GM06990 (cell line): Measurements from ENCODE around the gene PCYT1B.
"Not testable (repeated sequence)": the region's sequence is repeated elsewhere in the genome, so short reads cannot be mapped to it uniquely, and the experiment has no call there.

Source experiments
- DNase-seq: peaks from one replicate; pipeline ENCODE4 v3.0.0-alpha.2; 2011; ENCODE audit not compliant: insufficient read length; ENCODE audit errors: extremely low read depth
- H3K27me3 ChIP-seq: replicated peaks from 2 replicates; pipeline ENCODE4 v1.6.0; 2011; ENCODE audit warnings: low read length; ENCODE audit not compliant: control insufficient read depth, insufficient read depth
- H3K36me3 ChIP-seq: 2 replicates; pipeline ENCODE4 v1.5.1; 2011; ENCODE audit warnings: low read length; ENCODE audit not compliant: control insufficient read depth, insufficient read depth
- H3K4me3 ChIP-seq: replicated peaks from 2 replicates; pipeline ENCODE4 v1.5.1; 2011; ENCODE audit warnings: low read depth, mild to moderate bottlenecking, control low read depth, low read length
- TF ChIP-seq, protein P1 (sequence below): IDR thresholded peaks from 2 replicates; pipeline ENCODE4 v1.5.1; 2011; ENCODE audit warnings: low read length, control low read depth, mild to moderate bottlenecking, inconsistent platforms; ENCODE audit not compliant: insufficient read depth, poor library complexity, severe bottlenecking

Gene PCYT1B

DNA sequence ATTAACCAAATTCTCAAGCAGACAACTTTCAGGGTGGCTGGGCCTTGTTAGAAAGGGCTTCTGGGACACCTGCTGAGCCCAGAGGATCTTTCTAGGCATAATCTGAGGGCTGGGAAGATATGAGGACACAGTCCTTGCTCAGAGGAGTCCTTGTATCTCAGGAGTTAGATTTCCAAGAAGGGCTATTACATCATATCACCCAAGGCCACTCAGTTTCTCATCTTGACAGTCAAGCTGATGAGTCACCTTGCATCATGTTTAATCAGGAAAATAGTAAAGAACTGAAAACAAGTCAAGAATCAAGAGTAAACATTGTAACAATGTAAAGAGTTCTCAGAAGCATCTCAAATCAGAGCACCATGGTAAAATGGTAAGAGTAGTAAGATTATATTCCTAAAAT lies 4.0 kb downstream of the PCYT1B start:
- H3K36me3 ChIP-seq: no peaks in the 10 kb centered on the region
- H3K4me3 ChIP-seq: no peak overlapping the region
- TF ChIP-seq, protein P1, sequence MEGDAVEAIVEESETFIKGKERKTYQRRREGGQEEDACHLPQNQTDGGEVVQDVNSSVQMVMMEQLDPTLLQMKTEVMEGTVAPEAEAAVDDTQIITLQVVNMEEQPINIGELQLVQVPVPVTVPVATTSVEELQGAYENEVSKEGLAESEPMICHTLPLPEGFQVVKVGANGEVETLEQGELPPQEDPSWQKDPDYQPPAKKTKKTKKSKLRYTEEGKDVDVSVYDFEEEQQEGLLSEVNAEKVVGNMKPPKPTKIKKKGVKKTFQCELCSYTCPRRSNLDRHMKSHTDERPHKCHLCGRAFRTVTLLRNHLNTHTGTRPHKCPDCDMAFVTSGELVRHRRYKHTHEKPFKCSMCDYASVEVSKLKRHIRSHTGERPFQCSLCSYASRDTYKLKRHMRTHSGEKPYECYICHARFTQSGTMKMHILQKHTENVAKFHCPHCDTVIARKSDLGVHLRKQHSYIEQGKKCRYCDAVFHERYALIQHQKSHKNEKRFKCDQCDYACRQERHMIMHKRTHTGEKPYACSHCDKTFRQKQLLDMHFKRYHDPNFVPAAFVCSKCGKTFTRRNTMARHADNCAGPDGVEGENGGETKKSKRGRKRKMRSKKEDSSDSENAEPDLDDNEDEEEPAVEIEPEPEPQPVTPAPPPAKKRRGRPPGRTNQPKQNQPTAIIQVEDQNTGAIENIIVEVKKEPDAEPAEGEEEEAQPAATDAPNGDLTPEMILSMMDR: no peak
- DNase-seq: no peak
- peaks cover 1% of the 10 kb centered on the region; the same call in 1 of the 2 replicates for H3K27me3 ChIP-seq

DNA sequence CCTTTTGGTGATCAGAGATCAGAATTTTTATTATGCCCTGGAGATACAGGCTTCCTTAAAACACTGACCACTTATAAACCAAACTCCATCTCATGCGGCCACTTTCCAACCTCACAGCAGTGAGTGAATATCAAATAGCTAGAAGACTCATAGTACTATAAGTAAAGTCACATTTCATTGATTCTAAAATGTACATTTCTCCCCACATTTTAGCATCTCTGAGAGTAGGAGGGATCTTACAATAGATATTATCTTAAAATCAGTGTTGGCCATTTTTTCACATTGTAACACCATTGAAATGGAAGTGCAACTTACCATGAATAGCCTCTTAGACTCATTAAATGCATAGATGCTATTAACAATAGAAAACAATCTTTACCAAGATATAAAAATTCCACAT lies 17.4 kb downstream of the PCYT1B start:
- no peak for DNase-seq
- Histone ChIP-seq H3K4me3 (no peak overlapping the region), H3K27me3 (no peaks in the 10 kb centered on the region), H3K36me3 (no peaks in the 10 kb centered on the region)
- TF ChIP-seq, protein P1: no peak

DNA sequence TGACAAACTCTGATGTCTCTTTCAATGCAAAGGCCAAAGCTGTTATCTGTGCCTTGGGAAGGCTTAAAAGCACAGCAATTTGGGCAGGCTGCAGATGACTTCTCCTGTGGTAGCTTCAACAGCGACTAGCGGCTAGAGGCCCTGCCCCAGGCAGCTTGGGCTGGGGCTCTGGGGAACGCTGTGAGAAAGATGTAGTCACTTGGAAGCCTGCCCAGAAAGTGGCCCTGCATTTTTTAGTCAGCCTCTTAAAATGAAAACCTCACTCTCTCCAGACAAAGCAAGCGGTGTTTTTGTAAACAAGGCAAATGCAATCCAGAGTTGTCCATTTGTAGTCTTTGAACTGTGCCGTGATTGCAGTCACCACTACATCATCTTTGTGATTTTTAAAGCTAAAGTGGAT lies 27.5 kb downstream of the PCYT1B start:
- TF ChIP-seq, protein P1: no peak
- Histone ChIP-seq H3K27me3 (no peaks in the 10 kb centered on the region; the same call in 1 of the 2 replicates), H3K4me3 (no peak overlapping the region), H3K36me3 (no peaks in the 10 kb centered on the region)
- DNase-seq: no peak

DNA sequence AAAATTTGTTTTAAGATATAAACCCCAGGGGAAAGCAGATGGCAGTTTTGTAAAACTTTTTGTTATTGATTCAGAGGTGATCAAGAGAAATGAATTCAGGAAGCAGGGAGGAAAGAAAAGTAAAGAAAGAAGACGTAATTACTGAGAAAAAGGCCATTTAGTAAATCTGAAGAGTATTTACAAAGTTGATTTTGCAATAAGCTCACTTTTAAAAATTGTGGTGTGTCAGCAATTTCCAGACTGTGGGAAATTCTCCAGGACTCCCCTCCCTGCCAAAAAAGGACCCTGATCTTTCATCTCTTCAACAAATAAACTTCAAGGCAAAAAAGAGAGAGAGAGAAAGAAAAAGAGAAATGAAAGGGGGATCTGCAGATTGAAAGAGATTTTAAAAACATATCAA lies 36.6 kb downstream of the PCYT1B start:
- no peak for DNase-seq
- TF ChIP-seq, protein P1: no peak
- Histone ChIP-seq H3K27me3 (no peaks in the 10 kb centered on the region), H3K4me3 (no peak overlapping the region), H3K36me3 (no peaks in the 10 kb centered on the region)

GRCh38 chrX:24607616-24608015 lies 39.5 kb downstream of the PCYT1B start:
- Histone ChIP-seq H3K36me3 (no peaks in the 10 kb centered on the region), H3K27me3 (no peaks in the 10 kb centered on the region), H3K4me3 (no peak overlapping the region)
- TF ChIP-seq, protein P1: no peak
- no peak for DNase-seq

DNA sequence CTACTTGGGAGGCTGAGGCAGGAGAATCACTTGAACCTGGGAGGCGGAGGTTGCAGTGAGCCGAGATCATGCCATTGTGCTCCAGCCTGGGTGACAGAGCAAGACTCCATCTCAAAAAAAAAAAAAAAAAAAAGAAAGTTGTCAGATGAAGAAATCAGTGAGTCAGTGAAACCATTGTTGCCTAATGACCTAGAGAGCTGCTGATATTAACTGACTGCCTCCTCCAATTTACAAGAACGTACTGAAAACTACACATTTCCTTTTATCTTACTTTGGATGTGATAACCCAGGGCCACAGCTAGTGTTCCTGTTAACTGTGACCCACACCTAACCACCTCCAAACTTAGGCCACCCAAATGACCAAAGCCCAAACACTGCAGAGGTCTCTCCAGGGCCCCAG lies 41.2 kb downstream of the PCYT1B start:
- not testable (repeated sequence) for H3K27me3 ChIP-seq, H3K4me3 ChIP-seq, DNase-seq, H3K36me3 ChIP-seq
